Activated CD4-positive, alpha-beta T cell treated with anti-CD3 and anti-CD28 coated beads for 24 hours (primary cell): ENCODE results near the gene UPK3BL1.
"Not testable (repeated sequence)": the region's sequence is repeated elsewhere in the genome, so short reads cannot be mapped to it uniquely, and the experiment has no call there.

Experiments used
- DNase-seq, 2 donors: peaks; one replicate each; pipeline ENCODE4 v3.0.0-alpha.2; 2020; ENCODE audit warnings: low read depth in 2 of 2

Gene UPK3BL1

DNA sequence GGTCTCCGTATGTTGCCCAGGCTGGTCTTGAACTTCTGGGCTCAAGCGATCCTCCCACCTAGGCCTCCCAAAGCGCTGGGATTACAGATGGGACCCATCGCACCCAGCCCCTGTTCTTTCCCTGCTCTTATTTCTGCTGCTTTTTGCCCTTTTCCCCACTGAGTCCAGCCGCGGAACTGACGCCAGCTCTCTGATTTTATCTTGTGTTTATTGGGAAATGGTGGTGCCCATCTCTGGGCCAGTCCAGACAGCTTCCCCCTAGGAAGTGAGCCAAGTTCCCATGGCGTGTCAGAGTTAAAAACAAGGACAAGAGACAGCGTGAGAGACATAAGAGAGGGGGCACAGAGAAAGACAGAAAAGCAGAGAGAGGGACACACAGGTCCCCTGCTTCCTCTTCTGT is 12.0 kb downstream of the UPK3BL1 start:
- not testable (repeated sequence) for DNase-seq

DNA sequence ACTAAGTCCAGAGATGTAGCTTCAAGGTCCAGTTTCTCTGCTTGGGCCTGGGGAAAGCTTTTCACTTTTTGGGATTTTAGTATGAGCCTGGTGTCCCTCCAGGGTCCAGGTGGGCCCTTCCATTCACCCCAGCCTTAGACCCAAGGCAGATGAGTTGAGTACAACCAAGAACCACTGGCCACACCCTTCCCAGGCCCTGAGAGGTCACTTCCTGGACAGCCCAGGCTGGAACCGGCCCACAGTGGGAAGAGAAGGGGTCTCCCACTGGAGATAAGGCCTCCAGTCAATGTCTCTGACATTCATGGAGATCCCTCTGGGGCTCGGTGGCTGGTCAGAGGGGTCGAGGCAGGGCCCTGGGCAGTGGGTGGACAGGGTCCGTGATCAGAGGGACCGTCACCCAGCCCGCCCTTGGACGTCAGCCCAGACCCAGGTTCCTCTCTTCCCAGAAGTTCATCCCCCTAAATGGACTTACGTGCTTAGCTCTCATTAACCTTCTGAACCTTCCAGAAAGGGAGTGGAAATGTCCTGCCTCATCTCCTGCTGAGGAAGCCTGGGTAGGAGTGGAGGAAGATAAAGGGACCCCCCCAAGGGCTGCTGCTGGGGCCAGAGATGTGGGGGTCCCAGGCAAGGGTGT is 15.2 kb downstream of the UPK3BL1 start:
- DNase-seq: not testable (repeated sequence)

DNA sequence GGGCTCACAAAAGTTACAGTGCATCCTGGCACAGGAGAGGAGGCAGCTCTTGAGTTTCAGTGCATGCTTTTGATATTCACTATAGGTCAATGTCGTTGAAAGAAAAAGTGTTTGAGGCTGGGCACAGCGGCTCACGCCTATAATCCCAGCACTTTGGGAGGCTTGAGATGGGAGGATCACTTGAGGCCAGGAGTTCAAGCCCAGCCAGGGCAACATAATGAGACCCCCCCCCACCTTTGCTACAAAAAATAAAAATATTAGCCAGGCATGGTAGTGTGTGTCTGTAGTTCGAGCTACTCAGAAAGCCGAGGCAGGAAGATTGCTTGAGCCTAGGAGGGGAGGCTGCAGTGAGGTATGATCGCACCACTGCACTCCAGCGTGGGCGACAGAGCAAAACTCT is 24.5 kb downstream of the UPK3BL1 start:
- DNase-seq: not testable (repeated sequence)

DNA sequence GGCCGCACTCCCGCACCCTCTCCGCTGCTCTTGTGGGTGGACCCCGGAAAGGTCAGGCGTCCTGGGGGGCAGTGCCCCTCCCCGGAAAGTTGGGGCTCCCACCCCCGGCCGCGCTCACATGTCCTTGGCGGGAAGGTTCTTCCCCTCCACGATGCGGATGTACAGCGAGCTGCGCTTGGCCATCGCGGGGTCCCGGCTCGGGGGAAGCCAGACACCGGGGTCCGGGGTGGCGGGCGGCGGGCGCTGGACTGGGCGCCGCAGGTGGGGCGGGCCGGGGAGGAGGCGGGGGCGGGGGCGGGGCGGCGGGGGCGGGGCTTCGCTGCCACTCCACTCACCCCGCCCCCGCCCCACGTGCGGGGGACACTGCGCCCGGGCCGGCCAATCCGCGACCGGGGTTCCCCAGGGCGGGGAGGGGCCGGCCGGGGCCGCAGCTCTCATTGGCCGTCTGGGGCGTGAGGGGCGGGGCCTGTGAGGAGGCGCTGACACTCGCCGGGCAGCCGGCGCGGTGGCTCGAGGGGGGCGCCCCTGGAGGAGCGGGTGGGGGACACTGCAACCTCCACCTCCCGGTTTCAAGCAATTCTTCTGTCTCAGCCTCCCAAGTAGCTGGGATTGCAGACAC is 26.0 kb downstream of the UPK3BL1 start, which contains the start of gene RASA4:
Gene RASA4, minus strand, starts transcription at position 250 of the 619 bp plus-strand sequence. Its CDS starts 67 bp downstream, at position 183.
- DNase-seq: not testable (repeated sequence)

DNA sequence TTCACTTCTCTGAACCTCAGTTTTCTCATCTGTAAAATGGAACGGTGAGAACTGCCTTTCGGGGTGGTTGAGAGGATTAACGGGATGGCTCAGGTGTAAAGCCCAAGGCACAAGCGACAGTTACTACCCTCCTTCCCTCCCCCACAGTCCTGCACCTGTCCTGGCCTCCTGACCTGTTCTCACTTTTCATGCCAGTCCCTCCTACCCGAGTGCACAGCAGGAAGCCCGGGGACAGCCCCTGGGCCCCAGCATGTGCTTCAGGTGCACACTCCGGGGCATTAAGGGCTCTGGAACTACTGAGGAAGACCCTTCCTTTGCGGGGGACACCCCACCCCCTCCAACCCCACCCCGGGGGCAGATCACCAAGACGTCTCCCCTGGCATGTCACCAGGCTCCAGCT is 26.7 kb downstream of the UPK3BL1 start:
- not testable (repeated sequence) for DNase-seq

DNA sequence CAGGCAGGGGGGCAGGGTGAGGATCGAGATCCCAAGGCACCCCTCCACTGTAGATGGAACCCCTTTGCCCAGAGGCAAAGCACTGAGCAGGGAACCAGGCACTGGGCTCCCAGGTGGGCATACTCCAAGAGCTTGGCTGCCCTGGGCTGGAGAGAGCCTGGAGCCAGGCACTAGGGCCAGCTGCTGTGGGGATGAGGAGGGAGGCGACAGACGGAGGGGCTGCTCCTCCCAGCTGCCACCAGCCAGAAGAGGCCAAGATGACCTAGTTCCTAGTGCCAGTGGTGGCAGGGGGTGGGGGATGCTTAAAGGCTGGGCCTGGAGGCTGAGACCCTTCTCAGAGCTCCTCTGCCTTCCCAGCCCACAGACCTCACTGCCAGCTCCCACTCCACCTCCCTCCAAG is 27.7 kb downstream of the UPK3BL1 start:
- not testable (repeated sequence) for DNase-seq

DNA sequence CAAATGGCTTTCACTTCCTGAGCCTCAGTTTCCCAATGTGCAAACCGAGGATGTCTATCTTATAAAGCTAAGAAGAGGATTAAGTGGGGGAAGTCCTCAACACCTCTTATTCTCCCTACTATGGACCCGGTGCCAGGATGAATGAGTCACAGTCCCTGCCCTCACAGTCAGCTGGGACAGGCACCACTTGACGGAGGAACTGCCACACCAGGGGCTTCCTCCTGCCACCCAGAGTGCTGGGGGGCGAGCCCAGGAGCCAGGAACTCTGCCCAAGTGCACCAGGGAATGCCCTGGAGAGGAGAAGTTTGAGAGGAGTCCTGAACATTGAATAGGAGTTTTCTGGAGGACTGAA is 28.3 kb downstream of the UPK3BL1 start:
- DNase-seq: not testable (repeated sequence)

DNA sequence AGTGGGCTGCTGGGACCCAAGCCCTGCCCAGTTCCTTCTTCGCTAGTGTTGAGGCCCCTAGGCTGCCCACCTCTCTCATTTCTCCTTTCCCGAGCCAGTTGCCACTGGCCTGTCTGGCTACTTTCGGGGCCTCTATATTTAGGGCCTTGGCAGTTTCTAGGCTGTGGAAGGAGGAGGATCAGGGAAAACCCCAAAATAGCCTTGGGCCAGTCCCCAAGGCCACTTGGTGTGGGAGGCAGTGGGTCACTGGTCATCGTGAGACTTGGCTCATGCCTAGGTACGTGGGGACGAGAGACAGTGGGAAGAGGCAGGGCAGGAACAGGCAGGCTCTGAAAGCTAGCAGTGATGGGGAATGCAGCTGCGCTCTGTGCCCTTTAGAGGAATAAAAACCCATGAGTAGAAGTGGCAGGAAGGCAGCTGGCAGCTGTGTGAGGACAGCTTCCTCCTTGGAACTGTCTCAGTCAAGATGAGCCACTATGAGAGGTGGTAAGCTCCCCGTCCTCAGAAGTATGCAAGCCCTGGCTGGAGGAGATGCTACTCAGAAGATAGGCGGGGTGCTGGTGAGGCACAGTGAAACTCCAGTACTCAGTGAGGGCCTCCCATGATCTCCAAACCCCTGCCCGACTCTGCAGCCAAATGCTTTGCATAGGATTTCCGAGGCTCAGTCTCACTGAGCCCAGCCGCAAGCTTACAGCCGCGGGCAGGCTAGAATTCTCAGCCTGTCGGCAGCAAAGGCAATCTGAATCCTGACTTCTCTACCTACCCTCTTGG is 28.8 kb downstream of the UPK3BL1 start:
- not testable (repeated sequence) for DNase-seq

DNA sequence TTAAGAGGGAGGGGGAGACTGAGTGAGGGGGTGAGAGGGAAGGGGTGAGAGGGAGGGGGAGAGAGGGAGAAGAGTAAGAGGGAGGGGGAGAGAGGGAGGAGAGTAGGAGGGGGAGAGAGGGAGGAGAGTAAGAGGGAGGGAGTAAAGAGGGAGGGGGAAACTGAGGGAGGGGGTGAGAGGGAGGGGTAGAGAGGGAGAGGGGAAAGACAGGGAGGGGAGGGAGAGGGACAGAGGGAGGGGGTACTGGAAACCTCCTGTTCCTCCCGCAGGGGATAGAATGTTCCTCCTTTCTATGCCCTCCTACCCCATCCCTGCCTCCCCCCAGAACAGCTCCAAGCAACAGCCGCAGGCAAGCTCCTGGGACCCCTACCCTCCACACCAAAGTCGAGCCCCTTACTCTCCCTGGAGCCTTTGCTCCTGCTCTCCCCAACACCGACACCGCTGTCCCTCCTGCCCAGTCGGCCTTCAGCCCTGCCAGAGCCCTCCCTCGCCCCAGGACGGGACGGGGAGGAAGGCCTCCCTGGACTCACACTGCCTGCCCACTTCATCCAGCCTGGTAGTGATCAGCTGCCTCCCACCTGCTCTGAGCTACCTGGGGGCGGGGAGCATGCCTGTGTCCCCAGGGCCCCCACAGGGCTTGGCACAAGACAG is 30.8 kb downstream of the UPK3BL1 start:
- DNase-seq: not testable (repeated sequence)

DNA sequence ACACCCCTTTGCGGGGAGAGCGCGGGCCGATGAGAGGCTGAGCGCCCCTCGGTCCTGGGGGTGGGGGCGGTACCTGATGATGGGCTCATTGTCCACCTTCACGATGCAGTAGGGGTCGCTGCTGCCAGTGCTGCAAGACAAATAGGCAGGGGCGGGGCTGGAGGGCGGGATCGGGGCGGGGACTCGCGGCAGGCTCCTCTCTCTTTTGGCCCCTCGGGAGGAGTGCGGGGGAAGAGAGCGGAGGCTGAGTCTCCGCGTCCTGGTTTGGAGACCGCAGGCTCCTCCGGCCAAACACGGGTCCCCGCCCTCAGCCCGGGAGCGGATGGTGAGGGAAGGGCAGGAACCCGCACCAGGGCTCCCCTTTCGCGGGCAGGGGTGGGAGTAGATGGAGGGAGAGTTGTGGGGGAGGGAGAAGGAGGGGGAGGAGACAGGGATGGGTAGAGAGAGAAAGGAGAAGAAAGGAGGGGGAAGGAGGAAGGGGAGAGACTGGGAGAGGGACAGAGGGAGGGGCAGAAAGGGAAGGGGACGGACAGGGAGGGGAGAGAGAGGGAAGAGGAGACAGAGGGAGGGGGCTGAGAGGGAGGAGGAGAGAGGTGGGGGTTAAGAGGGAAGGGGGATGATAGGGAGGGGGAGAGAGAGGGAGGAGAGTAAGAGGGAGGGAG is 31.4 kb downstream of the UPK3BL1 start:
- DNase-seq: not testable (repeated sequence)

DNA sequence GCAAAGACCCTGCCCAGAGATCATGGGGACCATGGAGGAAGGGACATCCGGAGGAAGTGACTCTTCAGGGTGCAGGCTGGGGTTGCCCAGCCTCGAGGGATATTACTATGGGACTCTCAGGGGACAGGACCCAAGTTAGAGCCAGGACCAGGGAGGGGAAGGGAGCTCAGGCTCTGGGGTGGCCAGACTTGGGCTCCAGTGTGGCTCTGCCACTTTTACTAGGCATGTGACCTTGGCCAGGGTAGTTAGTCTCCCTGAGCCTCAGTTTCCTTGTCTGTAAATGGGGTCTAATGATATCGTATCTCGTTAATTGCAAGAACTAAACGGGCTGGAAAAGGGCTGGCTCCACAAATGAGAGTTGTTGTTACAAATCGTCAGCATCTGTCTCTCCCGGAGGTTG is 32.1 kb downstream of the UPK3BL1 start:
- not testable (repeated sequence) for DNase-seq

DNA sequence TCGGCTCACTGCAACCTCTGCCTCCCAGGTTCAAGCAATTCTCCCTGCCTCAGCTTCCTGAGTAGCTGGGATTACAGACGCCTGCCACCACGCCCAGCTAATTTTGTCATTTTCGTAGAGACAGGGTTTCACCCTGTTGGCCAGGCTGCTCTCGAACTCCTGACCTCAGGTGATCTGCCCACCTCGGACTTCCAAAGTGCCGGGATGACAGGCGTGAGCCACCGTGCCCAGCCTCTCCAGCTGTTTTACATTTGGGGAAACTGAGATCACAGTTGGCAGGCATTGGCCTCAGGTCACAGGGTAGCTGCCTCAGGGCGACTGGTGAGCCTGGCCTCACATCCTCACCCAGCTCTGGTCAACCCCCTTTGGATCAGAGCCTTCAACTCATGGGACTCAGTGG is 32.9 kb downstream of the UPK3BL1 start:
- not testable (repeated sequence) for DNase-seq

DNA sequence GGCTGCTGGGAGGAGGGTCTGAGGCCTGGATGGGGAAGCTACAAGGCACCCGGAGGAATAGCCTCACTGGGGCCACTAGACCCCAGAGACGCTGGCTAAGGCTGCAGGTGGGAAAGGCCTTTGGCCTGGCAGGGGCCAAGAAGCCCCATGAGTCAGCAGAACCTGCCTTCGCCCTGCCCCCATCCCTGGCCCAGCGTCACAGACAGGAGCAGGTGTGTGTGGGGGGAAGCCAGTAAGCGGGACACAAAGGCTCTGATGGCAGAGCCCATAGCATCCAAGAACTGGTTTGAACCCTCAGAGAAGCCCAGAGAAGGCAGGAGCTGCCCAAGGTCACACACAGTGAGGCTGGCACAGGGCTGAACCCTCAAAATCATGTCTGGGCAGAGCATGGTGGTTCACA is 35.7 kb downstream of the UPK3BL1 start:
- DNase-seq: not testable (repeated sequence)

DNA sequence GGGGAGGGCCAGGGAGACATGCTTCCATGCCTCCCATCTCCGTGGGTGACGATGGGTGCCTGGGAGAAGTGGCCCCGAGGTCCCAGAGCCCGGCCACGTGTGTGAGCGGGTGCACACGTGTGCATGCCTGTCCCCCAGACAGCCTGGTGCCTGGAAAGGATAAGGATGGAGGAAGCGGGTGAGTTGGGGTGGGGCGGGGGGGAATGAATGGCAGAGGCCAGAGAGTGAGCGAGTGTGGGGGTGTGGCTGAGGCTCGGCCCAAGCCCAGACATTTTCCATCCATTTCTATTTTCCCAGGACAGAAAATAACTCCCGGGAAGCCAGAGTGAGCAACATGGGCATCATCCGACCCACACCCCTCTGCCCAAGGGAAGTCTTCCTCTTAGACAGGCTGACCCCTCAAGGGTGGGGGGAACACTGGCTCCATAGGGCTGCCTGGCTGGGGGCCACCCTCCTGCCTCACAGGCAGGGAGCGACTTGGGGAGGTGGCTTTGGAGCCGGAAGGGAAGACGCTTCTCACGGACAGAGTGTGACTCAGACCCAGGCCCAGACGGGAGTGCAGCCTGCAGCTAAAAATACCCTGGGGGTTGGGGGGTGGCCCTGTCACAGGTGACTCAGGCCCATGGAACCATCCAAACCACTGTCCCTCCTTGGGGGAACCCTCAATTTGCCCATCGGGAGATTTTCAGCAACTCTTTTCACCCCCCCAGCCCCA is 38.0 kb downstream of the UPK3BL1 start:
- not testable (repeated sequence) for DNase-seq

DNA sequence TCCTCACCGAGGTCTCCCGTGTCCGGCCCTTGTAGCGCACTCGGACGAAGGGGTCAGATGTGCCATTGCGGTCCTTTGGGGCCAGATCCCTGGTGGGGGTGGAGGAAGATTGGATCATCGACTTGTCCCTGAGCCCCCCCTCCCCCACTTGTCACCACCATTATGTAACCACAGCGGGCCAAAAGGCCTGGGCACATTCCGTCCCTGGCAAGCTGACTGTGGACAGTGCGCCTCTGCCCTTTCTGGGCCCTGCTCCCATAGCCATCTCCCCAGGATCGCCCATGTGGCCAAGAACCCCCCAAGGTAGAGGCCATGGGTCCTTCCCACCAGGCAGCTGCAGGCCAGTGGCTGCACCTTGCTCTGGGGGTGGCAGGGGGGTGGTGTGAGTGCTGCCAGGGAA is 40.3 kb downstream of the UPK3BL1 start:
- DNase-seq: not testable (repeated sequence)

DNA sequence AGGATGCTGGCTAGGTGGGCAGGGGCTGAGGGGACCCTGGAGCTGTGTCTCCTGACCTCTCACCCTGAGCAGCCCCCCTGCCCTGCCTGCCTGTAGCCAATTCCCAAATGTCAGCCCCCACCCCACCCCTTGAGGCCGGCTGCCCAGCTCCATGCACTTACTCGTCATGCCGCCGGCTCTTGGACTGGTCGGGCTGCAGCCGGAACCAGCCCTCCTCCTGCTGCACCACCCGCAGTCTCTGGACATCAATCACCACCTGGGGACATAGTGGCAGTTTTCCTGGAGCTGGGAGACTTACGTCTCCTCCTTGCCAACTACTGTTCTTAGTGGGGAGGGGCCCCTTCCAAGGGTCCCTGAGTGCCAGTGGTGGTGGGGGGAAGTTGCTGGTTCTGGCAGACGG is 42.9 kb downstream of the UPK3BL1 start:
- DNase-seq: not testable (repeated sequence)

DNA sequence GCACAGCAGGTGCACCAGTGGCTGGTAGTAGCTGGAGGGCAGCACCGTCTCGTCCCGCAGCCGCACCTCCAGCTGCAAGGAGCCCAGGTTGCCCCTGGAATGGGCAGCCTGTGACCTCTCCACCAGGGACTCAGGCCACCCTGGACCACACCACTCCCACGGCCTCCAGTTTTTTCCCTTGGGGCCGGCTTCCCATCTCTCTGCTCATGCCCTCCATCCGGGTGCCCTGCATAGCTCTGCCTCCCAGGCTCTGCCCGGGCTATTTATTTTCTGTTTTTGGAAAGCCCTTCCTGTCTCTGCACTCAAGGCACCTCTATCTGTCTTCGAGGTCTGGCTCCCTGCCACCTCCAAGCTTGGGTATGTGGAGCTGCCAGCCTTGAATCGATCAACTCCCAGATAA is 46.6 kb downstream of the UPK3BL1 start:
- DNase-seq: not testable (repeated sequence)

DNA sequence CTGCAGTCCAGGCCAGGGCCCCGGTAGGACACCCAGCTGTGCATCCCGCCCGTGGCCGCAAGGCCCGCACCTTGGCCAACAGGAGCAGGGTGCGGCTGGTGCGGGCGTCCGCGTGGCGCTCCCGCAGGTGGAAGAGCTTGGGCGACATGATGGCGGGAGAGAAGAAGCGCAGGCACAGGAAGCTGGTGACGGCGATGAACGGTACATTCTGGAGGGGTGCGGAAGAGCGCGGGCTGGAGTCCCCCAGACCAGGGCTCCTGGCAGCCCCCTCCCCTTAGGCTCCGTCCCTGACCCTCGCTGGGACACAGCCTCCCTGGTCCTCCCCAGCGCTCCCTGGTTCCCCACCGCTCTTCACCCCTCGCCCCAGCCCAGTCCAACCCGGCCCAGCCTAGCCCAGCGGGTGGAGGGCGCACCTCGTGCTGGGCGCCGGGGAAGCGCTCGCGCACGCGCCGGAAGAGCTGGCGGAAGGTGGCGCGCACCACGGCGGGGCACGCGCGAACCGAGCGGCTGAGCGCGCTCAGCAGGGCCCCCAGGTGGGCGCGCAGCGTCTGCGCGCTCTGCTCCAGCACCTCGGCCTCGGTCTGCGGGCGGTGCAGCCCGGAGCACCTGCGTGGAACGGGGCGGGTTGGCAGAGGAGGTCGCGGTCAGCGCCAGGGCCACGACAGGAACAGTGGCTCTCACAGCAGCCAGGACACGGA is 48.8 kb downstream of the UPK3BL1 start:
- DNase-seq: not testable (repeated sequence)

DNA sequence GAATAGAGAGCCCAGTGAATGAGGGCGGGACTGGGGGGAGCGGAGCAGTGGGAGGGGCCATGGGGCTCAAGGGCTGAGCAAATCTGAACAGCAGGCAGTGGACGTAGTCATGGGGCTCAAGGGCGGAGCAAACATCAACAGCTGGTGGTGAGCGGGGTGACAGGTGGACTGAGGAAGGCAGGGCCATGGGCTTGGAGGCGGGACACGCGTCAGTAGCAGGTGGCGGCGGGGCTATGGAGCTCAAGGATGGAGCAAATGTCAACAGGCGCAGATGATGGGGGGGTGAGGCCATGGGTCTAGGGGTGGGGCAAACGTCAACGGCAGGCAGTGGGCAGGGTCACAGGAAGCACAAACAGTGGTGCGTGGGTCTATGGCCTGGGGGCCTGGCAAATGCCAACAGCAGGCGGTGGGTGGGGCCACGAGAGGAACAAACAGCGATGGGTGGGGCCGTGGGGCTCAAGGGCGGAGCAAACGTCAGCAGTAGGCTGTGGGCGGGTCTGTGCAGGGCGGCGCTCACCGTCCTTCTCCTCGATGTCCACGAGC is 50.0 kb downstream of the UPK3BL1 start:
- DNase-seq: not testable (repeated sequence)

DNA sequence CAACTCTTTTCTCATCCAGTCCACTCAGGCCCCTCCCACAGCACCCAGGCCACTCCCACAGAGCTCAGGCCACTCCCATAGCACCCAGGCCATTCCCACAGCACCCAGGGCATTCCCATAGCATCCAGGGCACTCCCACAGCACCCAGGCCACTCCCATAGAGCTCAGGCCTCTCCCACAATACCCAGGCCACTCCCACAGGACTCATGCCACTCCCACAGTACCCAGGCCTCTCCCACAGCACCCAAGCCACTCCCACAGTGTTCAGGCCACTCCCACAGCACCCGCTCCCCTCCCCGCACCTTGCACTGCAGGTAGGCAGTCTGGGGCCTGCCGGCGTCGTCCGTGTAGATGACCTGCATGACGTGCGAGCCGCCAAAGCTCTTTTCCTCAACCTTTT is 52.7 kb downstream of the UPK3BL1 start:
- DNase-seq: not testable (repeated sequence)
